ENCODE results near the gene RAB3IL1.

RAB3IL1 gene

GRCh38 chr11:61863548-61864081 is 53.8 kb downstream of the RAB3IL1 start:
- no peak for TF ChIP-seq PAX5 (IDR thresholded peaks at IDR 0.05; ENCODE audit: insufficient read depth, low read length, severe bottlenecking)
- TF ChIP-seq POLR2A (IDR thresholded peaks at IDR 0.05; ENCODE audit: low read depth, low read length) = no peak
- TF ChIP-seq SPI1 (IDR thresholded peaks at IDR 0.05; ENCODE audit: low read depth, low read length) = no peak
- no peak for TF ChIP-seq TAF1 (IDR thresholded peaks at IDR 0.05; ENCODE audit: low read depth, low read length)
- no peak for TF ChIP-seq POLR2AphosphoS5 (IDR thresholded peaks at IDR 0.05; ENCODE audit: low read depth, low read length)
- no peak for TF ChIP-seq POU2F2 (IDR thresholded peaks at IDR 0.05; ENCODE audit: low read depth, low read length)
- DNase-seq (ENCODE audit: insufficient read length, low spot score) (no peak), FAIRE-seq (no peak)

DNA sequence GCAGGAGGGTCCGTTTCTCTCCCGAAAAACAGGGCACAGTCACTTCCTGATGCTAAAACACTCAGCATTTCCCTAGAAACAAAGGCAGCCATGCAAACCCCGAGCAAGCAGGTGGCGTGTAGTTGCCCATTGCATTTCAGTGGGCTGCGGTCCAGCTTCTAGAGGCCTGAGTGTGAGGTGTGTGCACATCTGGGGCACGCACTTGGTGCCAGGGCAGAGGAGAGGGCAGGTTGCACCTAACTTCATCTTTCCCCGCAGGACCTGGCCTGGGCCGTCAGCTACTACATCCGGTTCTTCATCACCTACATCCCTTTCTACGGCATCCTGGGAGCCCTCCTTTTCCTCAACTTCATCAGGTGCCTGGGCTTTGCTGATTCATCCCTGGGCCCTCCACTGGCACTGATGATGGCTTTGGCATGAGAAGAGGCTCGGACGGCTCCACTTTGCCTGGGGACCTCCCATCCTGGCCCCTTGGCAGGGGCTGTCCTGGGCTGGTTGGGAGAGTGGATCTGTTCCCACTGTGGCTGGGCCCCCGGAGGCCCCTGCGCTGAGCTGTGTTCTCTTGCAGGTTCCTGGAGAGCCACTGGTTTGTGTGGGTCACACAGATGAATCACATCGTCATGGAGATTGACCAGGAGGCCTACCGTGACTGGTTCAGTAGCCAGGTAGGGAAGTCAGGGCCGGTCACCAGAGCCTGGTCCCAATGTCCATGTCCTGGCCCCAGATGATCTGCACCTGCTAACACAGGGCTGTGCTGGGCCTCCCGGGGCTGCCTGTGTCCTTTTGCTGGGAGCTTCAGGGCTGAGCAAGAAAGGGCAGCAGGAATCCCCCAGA is 54.4 kb downstream of the RAB3IL1 start:
- no peak for FAIRE-seq
- DNase-seq (ENCODE audit: insufficient read length, low spot score) = no peak
- TF ChIP-seq POLR2AphosphoS5 (IDR thresholded peaks at IDR 0.05; ENCODE audit: low read depth, low read length) (no peak), TAF1 (IDR thresholded peaks at IDR 0.05; ENCODE audit: low read depth, low read length) (no peak), POLR2A (IDR thresholded peaks at IDR 0.05; ENCODE audit: low read depth, low read length) (no peak), POU2F2 (IDR thresholded peaks at IDR 0.05; ENCODE audit: low read depth, low read length) (no peak), SPI1 (IDR thresholded peaks at IDR 0.05; ENCODE audit: low read depth, low read length) (no peak), PAX5 (IDR thresholded peaks at IDR 0.05; ENCODE audit: insufficient read depth, low read length, severe bottlenecking) (no peak)

DNA sequence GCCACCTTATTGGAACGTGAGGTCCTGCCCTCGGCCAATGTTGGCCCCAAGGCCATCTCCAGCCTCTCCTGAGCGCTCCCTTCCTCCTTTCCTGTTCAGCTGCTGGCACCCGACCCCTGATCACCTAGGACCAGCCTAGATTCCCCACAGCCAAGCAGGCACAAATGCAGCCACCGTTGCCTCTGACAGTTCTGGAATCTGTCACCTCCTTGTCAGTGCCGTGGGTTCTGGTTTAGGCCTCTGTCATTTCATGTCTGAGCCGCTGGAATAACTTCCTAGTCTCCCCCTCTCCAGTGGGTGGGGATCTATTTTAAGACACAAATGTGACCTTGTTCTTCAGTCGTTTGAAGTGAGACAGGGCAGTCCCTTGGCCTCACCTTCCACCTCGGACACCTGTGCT is 55.7 kb downstream of the RAB3IL1 start:
- no peak for TF ChIP-seq POU2F2 (IDR thresholded peaks at IDR 0.05; ENCODE audit: low read depth, low read length)
- TF ChIP-seq PAX5 (IDR thresholded peaks at IDR 0.05; ENCODE audit: insufficient read depth, low read length, severe bottlenecking) = no peak
- DNase-seq (ENCODE audit: insufficient read length, low spot score) = no peak
- no peak for FAIRE-seq

DNA sequence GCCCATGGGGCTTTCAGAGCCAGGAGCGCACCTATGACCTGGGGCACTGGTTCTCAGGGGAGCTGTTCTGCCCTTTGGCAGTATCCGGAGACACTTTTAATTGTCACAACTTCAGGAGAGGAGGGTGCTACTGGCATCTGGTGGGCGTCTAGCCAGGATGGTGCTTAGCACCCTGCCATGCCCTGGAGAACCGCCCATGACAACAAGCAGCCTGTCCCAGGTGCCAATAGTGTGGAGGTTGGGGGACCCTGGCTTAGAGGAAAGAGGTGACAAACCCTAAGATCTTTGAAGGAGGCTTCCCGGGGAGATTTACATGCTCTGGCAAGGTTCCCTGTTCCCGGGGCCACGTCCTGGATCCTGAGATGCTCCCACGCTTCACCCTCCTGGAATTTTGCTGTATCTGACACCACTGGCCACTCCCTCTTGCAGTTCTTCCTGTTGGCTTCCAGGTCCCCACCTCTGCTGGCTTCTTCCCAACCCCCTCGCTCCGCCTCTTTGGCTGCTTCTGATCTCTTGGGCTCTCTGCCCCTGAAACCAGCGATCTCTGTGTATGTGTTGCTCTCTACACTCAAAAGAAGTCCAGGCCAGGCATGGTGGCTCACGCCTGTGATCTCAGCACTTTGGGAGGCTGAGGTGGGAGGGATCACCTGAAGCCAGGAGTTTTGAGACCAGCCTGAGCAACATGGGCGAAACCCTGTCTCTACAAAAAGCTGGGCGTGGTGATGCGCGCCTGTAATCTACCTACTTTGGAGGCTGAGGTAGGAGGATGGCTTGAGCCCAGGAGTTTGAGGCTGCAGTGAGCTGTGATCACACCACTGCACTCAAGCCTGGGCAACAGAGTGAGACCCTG is 57.1 kb downstream of the RAB3IL1 start:
- DNase-seq (ENCODE audit: insufficient read length, low spot score) = no peak
- TF ChIP-seq SPI1 (IDR thresholded peaks at IDR 0.05; ENCODE audit: low read depth, low read length) (no peak), POLR2AphosphoS5 (IDR thresholded peaks at IDR 0.05; ENCODE audit: low read depth, low read length) (no peak), POLR2A (IDR thresholded peaks at IDR 0.05; ENCODE audit: low read depth, low read length) (no peak), POU2F2 (IDR thresholded peaks at IDR 0.05; ENCODE audit: low read depth, low read length) (no peak), TAF1 (IDR thresholded peaks at IDR 0.05; ENCODE audit: low read depth, low read length) (no peak), PAX5 (IDR thresholded peaks at IDR 0.05; ENCODE audit: insufficient read depth, low read length, severe bottlenecking) (no peak)
- no peak for FAIRE-seq

- FAIRE-seq = no peak
- no peak for DNase-seq (ENCODE audit: insufficient read length, low spot score)
- TF ChIP-seq SPI1 (IDR thresholded peaks at IDR 0.05; ENCODE audit: low read depth, low read length) (no peak), TAF1 (IDR thresholded peaks at IDR 0.05; ENCODE audit: low read depth, low read length) (no peak), POLR2AphosphoS5 (IDR thresholded peaks at IDR 0.05; ENCODE audit: low read depth, low read length) (no peak), POLR2A (IDR thresholded peaks at IDR 0.05; ENCODE audit: low read depth, low read length) (no peak), PAX5 (IDR thresholded peaks at IDR 0.05; ENCODE audit: insufficient read depth, low read length, severe bottlenecking) (no peak), POU2F2 (IDR thresholded peaks at IDR 0.05; ENCODE audit: low read depth, low read length) (no peak)
Measured at GRCh38 chr11:61855939-61856680, 61.3 kb downstream of the RAB3IL1 start.

DNA sequence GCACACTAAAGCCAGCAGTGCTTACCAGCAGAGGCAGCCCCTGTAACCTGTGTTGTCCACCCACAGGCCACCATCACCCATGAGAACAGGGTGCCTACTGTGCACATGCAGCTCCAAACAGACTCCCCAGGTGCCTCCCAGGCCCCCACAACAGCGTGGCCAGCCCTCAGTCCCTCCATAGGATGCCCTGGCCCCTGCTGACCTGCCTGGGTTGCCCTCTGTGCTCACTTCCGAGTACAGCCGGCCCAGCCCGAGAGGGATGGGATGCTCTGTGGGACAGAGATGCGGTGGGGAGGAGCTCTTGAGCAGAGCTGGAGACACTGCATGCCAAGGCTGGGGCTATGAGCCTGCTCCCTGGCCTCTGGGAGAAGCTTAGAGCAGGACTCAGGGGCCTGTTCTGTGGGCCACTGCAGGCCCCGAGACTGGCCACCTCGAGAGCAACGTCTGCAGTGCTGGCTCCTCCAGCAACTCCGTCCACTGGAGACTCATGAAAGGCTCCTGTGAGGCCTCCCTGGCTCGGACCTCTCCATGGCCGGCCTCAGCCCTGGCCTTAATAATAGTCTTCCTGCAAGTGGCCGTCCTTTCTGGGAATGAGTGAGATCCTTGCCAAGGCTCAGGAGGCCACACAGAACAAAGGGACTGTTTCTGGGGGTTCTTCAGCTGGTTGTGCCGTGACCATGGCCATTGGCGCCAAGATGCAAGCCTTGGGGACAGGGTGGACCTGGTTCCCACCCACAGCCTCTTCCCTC is 62.2 kb downstream of the RAB3IL1 start:
- FAIRE-seq (no peak), DNase-seq (ENCODE audit: insufficient read length, low spot score) (no peak)
- TF ChIP-seq POU2F2 (IDR thresholded peaks at IDR 0.05; ENCODE audit: low read depth, low read length) = no peak
- TF ChIP-seq POLR2A (IDR thresholded peaks at IDR 0.05; ENCODE audit: low read depth, low read length) = no peak
- TF ChIP-seq SPI1 (IDR thresholded peaks at IDR 0.05; ENCODE audit: low read depth, low read length) = no peak
- no peak for TF ChIP-seq TAF1 (IDR thresholded peaks at IDR 0.05; ENCODE audit: low read depth, low read length)
- no peak for TF ChIP-seq POLR2AphosphoS5 (IDR thresholded peaks at IDR 0.05; ENCODE audit: low read depth, low read length)
- TF ChIP-seq PAX5 (IDR thresholded peaks at IDR 0.05; ENCODE audit: insufficient read depth, low read length, severe bottlenecking) = no peak

- TF ChIP-seq PAX5 (IDR thresholded peaks at IDR 0.05; ENCODE audit: insufficient read depth, low read length, severe bottlenecking) = no peak
- TF ChIP-seq POLR2AphosphoS5 (IDR thresholded peaks at IDR 0.05; ENCODE audit: low read depth, low read length) = no peak
- no peak for TF ChIP-seq POLR2A (IDR thresholded peaks at IDR 0.05; ENCODE audit: low read depth, low read length)
- TF ChIP-seq TAF1 (IDR thresholded peaks at IDR 0.05; ENCODE audit: low read depth, low read length) = no peak
- no peak for TF ChIP-seq SPI1 (IDR thresholded peaks at IDR 0.05; ENCODE audit: low read depth, low read length)
- no peak for TF ChIP-seq POU2F2 (IDR thresholded peaks at IDR 0.05; ENCODE audit: low read depth, low read length)
- FAIRE-seq (no peak), DNase-seq (ENCODE audit: insufficient read length, low spot score) (no peak)
Measured at GRCh38 chr11:61854206-61854895, 63.0 kb downstream of the RAB3IL1 start.

GRCh38 chr11:61853698-61854169 is 63.6 kb downstream of the RAB3IL1 start:
- TF ChIP-seq PAX5 (IDR thresholded peaks at IDR 0.05; ENCODE audit: insufficient read depth, low read length, severe bottlenecking) = no peak
- no peak for TF ChIP-seq POLR2A (IDR thresholded peaks at IDR 0.05; ENCODE audit: low read depth, low read length)
- TF ChIP-seq POLR2AphosphoS5 (IDR thresholded peaks at IDR 0.05; ENCODE audit: low read depth, low read length) = no peak
- no peak for TF ChIP-seq POU2F2 (IDR thresholded peaks at IDR 0.05; ENCODE audit: low read depth, low read length)
- TF ChIP-seq TAF1 (IDR thresholded peaks at IDR 0.05; ENCODE audit: low read depth, low read length) = no peak
- no peak for TF ChIP-seq SPI1 (IDR thresholded peaks at IDR 0.05; ENCODE audit: low read depth, low read length)
- DNase-seq (ENCODE audit: insufficient read length, low spot score) (no peak), FAIRE-seq (no peak)

Data from GM12891 (cell line).